CD4-positive, CD25-positive, alpha-beta regulatory T cell (primary cell): ENCODE results near the gene TMCO6. TPM values are rescaled to one million over a fixed set of nuclear protein-coding genes. Genes with fewer than 3 reads are reported as not detected.
"Not testable (repeated sequence)": the region's sequence is repeated elsewhere in the genome, so short reads cannot be mapped to it uniquely, and the experiment has no call there.

Experiments used
- ATAC-seq, 2 donors: fragments of 150-1000 bp; cut with Tn5 transposase; one replicate each; pipeline ENCODE4 v1.10.0; 2021; ENCODE audit warnings: low read depth in 2 of 2, moderate number of reproducible peaks in 2 of 2, moderate library complexity in 1 of 2
- DNase-seq, 3 donors: peaks; one replicate each; pipeline versions ENCODE4 v3.0.0 to v3.0.0-alpha.2; 2012 to 2022; ENCODE audit warnings: mixed read lengths in 1 of 3
- H3K27ac ChIP-seq: one replicate; pipeline ENCODE4 v1.7.0; 2013; ENCODE audit warnings: mild to moderate bottlenecking, low read length; ENCODE audit not compliant: insufficient read depth, poor library complexity, severe bottlenecking
- H3K27me3 ChIP-seq: one replicate; pipeline ENCODE4 v1.7.0; 2013; ENCODE audit warnings: low read length; ENCODE audit not compliant: control insufficient read depth, insufficient read depth
- H3K36me3 ChIP-seq: one replicate; pipeline ENCODE4 v1.7.0; 2013; ENCODE audit warnings: mild to moderate bottlenecking, low read length, moderate library complexity; ENCODE audit not compliant: control insufficient read depth, insufficient read depth
- H3K4me1 ChIP-seq: 2 replicates; pipeline ENCODE4 v1.7.0; 2013; ENCODE audit warnings: mild to moderate bottlenecking, low read length; ENCODE audit not compliant: insufficient read depth, control insufficient read depth, poor library complexity, severe bottlenecking
- H3K4me3 ChIP-seq: one replicate; pipeline ENCODE4 v1.7.0; 2013; ENCODE audit warnings: low read depth, mild to moderate bottlenecking, low read length, moderate library complexity
- H3K9me3 ChIP-seq, 2 experiments: 1 replicate in 1 of 2; 2 replicates in 1 of 2; pipeline ENCODE4 v1.7.0; 2013; ENCODE audit warnings: low read length in 2 of 2, mild to moderate bottlenecking in 1 of 2, moderate library complexity in 1 of 2; ENCODE audit not compliant: control insufficient read depth in 2 of 2
- H3K27ac Mint-ChIP-seq, 3 donors: one replicate each; pipeline ENCODE4 v1.8.0; 2020 to 2022; ENCODE audit warnings: mild to moderate bottlenecking in 3 of 3, mixed read lengths in 3 of 3, moderate library complexity in 2 of 3
- H3K27me3 Mint-ChIP-seq: one replicate; pipeline ENCODE4 v1.8.0; 2022; ENCODE audit warnings: mild to moderate bottlenecking, mixed read lengths
- H3K36me3 Mint-ChIP-seq: one replicate; pipeline ENCODE4 v1.8.0; 2020; ENCODE audit warnings: mixed read lengths
- H3K4me1 Mint-ChIP-seq, 4 donors: one replicate each; pipeline ENCODE4 v1.8.0; 2020 to 2022; ENCODE audit warnings: mixed read lengths in 4 of 4, mild to moderate bottlenecking in 1 of 4
- H3K4me3 Mint-ChIP-seq, 4 donors: one replicate each; pipeline ENCODE4 v1.8.0; 2020 to 2022; ENCODE audit warnings: mild to moderate bottlenecking in 4 of 4, mixed read lengths in 4 of 4, moderate library complexity in 3 of 4
- H3K9me3 Mint-ChIP-seq, 7 donors: one replicate each; pipeline ENCODE4 v1.8.0; 2020 to 2022; ENCODE audit warnings: mixed read lengths in 7 of 7, mild to moderate bottlenecking in 3 of 7, moderate library complexity in 2 of 7
- polyA plus RNA-seq, 4 donors: library from polyadenylated mRNA; unstranded; fragments of 300-500 nt; fragmentation: Illumina TruSeq; gene quantifications; one replicate each; pipeline ENCODE4 v1.2.3, GENCODE V29; 2021
- total RNA-seq: library from RNA; stranded (reverse); gene quantifications from one replicate; pipeline ENCODE4 v1.2.3, GENCODE V29; 2022

The TMCO6 gene
- total RNA-seq (22.6 TPM), polyA plus RNA-seq (10 to 100 TPM; 17.0 to 24.1 (median 18.4) TPM)

DNA sequence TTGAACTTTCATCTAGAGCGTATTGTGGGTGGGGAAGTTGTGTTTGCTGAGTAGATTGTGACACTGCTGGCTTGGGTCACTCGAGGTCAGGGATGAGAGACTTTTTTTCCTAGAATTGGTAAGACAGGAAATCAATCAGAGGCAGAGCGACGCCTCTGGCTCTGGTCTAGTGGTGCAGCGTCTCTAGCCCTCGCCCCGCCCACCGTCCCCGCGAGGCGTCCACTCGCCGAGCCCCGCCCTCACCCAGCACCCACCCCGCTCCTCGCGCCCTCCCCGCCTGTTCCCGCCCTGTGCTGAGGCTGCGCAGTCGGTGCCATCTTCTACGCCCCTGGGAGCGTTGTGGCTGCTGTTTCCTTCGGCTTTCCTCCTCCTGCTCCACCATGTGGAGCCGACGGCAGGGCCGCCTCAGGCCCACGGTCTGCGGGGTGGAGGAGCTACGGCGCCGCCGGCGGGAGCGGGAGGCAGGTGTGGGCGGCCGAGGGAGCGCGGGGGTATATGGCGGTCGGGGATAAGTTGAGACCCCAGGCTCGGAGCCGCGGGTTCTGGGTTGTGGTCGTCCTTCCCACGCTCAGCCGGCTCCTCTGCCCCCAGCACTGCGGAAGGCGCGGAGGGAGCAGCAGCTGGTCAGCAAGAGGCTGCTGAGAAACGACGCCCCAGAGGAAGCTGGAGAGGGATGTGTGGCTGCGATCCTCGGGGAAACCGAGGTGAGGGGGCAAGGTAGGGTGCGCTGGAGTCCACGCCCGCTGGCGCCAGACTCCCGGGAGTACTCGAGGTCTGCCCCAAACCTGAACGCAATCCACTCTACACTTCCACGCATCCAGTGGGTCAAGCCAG, at the start of gene TMCO6:
Gene TMCO6 (plus strand): TSS at position 304 of the 834 bp plus-strand sequence. CDS start 77 bp downstream, at position 381.
- H3K27ac Mint-ChIP-seq: peak within 1 kb of the TSS; percentile 92 to 97 (median 94)
- H3K4me3 Mint-ChIP-seq: peak within 1 kb of the TSS; percentile 93 to 98 (median 95)
- Histone ChIP-seq H3K36me3 (peaks cover 16% of the 10 kb centered on the region), H3K4me1 (peaks cover 16% of the 10 kb centered on the region), H3K27ac (peak within 1 kb of the TSS; percentile 83), H3K9me3 (no peaks in the 10 kb centered on the region), H3K27me3 (no peaks in the 10 kb centered on the region), H3K4me3 (peak within 1 kb of the TSS; percentile 93)
- peak; percentile 99 for ATAC-seq
- peaks cover 18 to 47% (median 31%) of the 10 kb centered on the region in 4 donors for H3K4me1 Mint-ChIP-seq
- H3K9me3 Mint-ChIP-seq: peaks cover 0 to 1% (median 0%) of the 10 kb centered on the region in 7 donors
- peak; percentile 93 to 96 (median 96) for DNase-seq
- H3K36me3 Mint-ChIP-seq: peaks cover 12% of the 10 kb centered on the region
- no peaks in the 10 kb centered on the region for H3K27me3 Mint-ChIP-seq

DNA sequence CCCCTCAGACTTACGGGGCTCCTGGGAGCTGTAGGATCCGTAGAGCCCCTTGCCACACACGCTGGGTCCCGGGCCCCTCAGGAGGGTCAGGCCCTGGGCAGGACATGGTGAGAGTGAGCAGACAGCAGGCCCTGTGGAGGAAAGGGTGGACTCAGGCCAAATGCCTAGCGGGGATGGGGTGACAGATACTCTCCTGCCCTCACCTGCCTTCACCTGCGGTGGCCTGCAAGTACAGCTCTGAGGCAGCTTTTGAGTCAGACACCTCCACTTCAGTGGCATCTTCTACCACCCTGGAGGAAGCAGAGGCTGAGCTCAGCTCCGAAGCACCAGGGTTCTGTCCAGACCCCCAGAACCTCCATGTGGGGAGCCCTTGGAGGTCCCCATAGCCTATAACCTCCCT, 48.4 kb upstream of the TMCO6 start:
- no peaks in the 10 kb centered on the region for H3K4me1 Mint-ChIP-seq
- Histone ChIP-seq H3K36me3 (no peaks in the 10 kb centered on the region), H3K27ac (no peak overlapping the region), H3K27me3 (no peaks in the 10 kb centered on the region), H3K9me3 (no peaks in the 10 kb centered on the region), H3K4me1 (no peaks in the 10 kb centered on the region), H3K4me3 (no peak overlapping the region)
- H3K27ac Mint-ChIP-seq: no peak overlapping the region
- no peak for ATAC-seq
- no peak for DNase-seq
- H3K36me3 Mint-ChIP-seq: no peaks in the 10 kb centered on the region
- no peak overlapping the region for H3K4me3 Mint-ChIP-seq
- peaks cover 0 to 2% (median 0%) of the 10 kb centered on the region in 7 donors for H3K9me3 Mint-ChIP-seq
- H3K27me3 Mint-ChIP-seq: peaks cover 9% of the 10 kb centered on the region

DNA sequence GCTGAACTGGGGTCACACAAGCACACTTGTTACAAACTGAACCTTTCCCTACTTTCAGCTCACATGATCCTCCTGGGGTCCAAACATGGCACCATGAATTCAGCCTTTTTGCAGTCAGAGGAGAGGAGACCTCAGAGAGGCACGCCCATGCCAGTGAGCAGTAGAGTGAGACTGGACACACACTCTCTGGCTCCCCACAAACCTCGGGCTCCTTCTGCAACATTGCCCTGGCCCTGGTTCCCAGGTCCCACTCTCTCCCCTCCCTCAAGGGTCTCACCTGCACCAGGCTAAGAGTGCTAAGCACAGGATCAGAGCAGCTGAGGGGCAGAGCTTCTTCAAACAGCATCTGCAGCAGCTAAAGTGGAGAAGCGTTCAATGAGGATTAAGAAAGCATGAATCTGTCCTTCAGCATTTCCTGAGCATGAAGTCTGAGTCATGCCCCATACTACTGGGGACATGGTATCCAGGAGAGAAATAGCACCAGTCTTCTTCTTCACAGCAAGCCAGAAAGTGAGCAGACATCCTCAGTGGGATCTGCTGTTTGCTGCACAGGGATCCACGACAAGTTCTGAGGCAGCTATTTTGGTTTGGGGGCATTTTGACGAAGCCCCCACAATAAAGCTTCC, 47.4 kb upstream of the TMCO6 start:
- no peaks in the 10 kb centered on the region for H3K36me3 Mint-ChIP-seq
- H3K9me3 Mint-ChIP-seq: peaks cover 0 to 2% (median 0%) of the 10 kb centered on the region in 7 donors
- H3K27ac ChIP-seq: no peak overlapping the region
- H3K4me3 ChIP-seq: no peak overlapping the region
- H3K36me3 ChIP-seq: no peaks in the 10 kb centered on the region
- H3K27ac Mint-ChIP-seq: no peak overlapping the region
- no peaks in the 10 kb centered on the region for H3K4me1 Mint-ChIP-seq
- no peaks in the 10 kb centered on the region for H3K4me1 ChIP-seq
- no peaks in the 10 kb centered on the region for H3K9me3 ChIP-seq
- H3K4me3 Mint-ChIP-seq: no peak overlapping the region
- peaks cover 10% of the 10 kb centered on the region for H3K27me3 Mint-ChIP-seq
- no peaks in the 10 kb centered on the region for H3K27me3 ChIP-seq
- DNase-seq (no peak), ATAC-seq (no peak)

DNA sequence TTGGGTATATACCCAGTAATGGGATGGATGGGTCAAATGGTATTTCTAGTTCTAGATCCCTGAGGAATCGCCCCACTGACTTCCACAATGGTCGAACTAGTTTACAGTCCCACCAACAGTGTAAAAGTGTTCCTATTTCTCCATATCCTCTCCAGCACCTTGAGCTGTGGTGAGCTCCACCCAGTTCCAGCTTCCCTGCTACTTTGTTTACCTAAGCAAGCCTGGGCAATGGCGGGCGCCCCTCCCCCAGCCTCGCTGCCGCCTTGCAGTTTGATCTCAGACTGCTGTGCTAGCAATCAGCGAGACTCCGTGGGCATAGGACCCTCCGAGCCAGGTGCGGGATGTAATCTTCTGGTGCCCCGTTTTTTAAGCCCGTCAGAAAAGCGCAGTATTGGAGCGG, 46.2 kb upstream of the TMCO6 start:
- H3K9me3 ChIP-seq, H3K27me3 ChIP-seq, H3K9me3 Mint-ChIP-seq, DNase-seq, H3K27ac Mint-ChIP-seq, H3K27ac ChIP-seq, H3K36me3 Mint-ChIP-seq, H3K4me1 ChIP-seq, ATAC-seq, H3K4me3 ChIP-seq, H3K4me1 Mint-ChIP-seq, H3K36me3 ChIP-seq: not testable (repeated sequence)
- Mint-ChIP-seq H3K4me3 (peak overlapping the region in 1 of 4 donors; percentile 38), H3K27me3 (peaks cover 13% of the 10 kb centered on the region)

DNA sequence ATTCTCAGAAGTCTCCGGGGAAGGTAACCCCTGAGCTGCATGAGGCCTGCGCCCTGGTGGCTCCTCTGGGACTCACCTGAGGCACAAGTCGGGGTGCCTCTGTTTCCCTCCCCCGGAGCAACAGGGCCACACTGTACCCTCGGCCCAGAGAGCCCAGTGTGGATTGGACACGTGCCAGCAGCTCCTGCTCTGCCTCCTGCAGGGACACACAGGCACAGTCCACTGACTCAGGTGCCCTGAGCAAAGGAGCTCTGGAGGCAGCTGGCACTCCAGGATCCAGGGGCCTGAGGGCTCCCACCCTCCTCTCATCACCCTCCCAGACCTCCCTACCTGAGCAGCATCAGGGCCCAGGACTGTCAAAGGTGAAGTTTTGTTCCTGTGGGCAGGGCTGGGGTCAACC, 45.1 kb upstream of the TMCO6 start:
- H3K27ac ChIP-seq: no peak overlapping the region
- Mint-ChIP-seq H3K27me3 (peaks cover 15% of the 10 kb centered on the region), H3K27ac (no peak overlapping the region), H3K9me3 (peaks cover 0 to 2% (median 0%) of the 10 kb centered on the region in 7 donors), H3K4me3 (no peak overlapping the region), H3K36me3 (no peaks in the 10 kb centered on the region), H3K4me1 (no peaks in the 10 kb centered on the region)
- no peak overlapping the region for H3K4me3 ChIP-seq
- DNase-seq: no peak
- H3K27me3 ChIP-seq: no peaks in the 10 kb centered on the region
- ATAC-seq: no peak
- no peaks in the 10 kb centered on the region for H3K36me3 ChIP-seq
- no peaks in the 10 kb centered on the region for H3K9me3 ChIP-seq
- H3K4me1 ChIP-seq: no peaks in the 10 kb centered on the region

DNA sequence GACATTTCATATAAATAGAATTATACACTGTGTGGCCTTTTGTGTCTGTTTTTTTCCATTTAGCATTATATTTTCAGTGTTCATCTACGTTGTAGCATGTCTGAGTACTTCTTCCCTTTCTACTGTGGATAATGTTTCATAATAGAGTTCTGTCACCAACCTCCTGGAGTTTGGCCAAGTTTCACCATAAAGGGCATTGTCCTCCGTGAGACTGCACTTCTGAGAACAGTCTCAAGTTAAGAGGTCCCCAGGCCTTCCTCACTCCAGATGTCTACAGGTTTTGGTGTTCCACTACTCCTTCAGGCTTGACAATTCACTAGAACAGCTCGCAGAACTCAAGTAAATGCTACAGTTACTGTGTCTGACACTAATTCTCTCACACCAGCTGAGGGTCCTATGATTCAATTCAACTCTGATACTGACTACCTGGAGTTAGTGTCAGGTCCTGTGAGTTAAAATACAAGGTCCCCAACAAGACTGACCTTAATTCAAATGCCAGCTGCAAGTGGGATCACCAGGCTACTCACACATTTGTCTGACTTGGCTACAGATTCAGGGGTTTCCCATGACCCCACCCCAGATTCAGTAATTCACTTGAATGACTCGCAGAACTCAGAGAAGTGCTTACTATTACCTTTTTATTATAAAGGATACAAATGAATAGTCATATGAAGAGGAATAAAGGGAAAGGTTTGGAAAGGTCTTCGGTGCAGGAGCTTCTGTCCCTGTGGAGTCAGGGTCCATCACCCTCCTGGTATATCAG, 43.5 kb upstream of the TMCO6 start:
- Mint-ChIP-seq H3K36me3 (no peaks in the 10 kb centered on the region), H3K4me3 (no peak overlapping the region), H3K9me3 (peaks cover 0 to 2% (median 0%) of the 10 kb centered on the region in 7 donors), H3K27me3 (peaks cover 16% of the 10 kb centered on the region), H3K27ac (peak overlapping the region in 1 of 3 donors; percentile 3), H3K4me1 (no peaks in the 10 kb centered on the region)
- Histone ChIP-seq H3K9me3 (no peaks in the 10 kb centered on the region), H3K36me3 (no peaks in the 10 kb centered on the region), H3K4me1 (no peaks in the 10 kb centered on the region), H3K27me3 (no peaks in the 10 kb centered on the region), H3K4me3 (no peak overlapping the region), H3K27ac (no peak overlapping the region)
- no peak for ATAC-seq
- DNase-seq: no peak

DNA sequence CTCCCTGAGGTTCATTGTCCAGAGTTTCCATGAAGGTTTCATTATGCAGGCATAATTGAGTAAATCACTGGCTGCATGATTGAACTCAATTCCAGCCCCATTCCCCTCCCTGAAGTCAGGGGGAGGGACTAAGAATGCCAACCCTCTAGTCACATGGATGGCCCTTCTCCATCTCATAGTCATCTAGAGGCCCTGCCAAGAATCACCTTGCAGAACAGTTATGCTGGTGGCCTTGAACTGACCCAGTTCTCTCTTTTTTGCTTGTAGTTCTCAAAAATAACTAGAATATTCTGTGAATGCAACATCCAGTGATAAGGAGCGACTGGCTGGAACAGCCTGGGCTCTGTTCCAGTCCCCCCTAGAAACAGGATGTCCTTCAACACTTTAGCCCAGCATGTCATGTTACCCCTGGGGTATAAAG, 42.9 kb upstream of the TMCO6 start:
- DNase-seq (no peak), ATAC-seq (no peak)
- no peaks in the 10 kb centered on the region for H3K27me3 ChIP-seq
- no peaks in the 10 kb centered on the region for H3K36me3 ChIP-seq
- Mint-ChIP-seq H3K4me1 (no peaks in the 10 kb centered on the region), H3K27ac (no peak overlapping the region), H3K4me3 (no peak overlapping the region), H3K9me3 (no peaks in the 10 kb centered on the region), H3K27me3 (peaks cover 20% of the 10 kb centered on the region), H3K36me3 (no peaks in the 10 kb centered on the region)
- no peak overlapping the region for H3K4me3 ChIP-seq
- no peaks in the 10 kb centered on the region for H3K4me1 ChIP-seq
- H3K9me3 ChIP-seq: no peaks in the 10 kb centered on the region
- no peak overlapping the region for H3K27ac ChIP-seq
